Hippocampal formation (tissue), 2 donors: ENCODE data around the gene NFKB2.
A peak's percentile ranks its signal among the peaks of the same experiment; 100 is the strongest.

Experiments used
- DNase-seq, 2 donors: peaks; one replicate each; lab custom pipeline; 2025; lab: John Stamatoyannopoulos, UW

Gene NFKB2

DNA sequence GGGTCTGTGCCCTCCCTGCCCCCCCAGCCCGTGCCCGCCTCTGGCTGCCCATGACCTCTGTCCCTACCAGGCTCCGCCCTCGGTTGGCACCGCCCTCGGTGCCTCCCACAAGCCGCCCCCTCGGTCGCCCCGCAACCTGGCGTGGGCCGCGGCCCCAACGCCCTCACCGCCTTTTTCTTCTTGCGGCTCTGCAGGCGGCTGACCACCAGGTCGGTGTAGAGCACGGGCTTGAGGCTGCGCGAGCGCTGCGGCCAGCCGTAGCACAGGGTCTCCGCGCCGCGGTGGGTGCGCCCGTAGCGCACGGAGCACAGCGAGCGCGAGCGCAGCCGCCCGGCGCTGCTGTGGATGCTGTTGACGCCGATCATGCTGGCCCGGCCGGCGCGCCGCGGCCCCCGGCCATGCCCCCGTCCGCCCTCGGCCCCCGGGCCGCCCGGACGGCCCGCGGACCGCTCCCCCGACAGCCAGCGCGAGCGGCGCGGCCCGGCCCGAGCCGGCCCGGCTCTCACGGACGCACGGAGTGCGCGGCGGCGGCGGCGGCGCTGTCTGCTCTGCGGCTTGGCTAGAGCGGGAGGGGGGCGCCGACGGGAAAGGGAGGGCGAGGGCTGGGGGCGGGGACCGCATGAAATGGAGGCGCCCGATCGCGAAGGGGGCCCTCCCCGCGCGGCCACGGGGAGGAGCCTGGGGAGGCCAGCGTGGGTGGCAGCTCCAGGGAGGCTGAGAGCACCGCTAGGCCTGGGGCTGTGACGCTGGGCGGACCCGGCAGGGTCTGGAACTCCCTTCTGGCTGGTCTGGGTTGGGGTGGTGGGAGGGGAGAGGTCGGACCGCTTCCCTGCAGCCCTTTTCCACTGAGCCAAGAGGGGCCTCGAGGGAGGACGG lies 13.5 kb downstream of the NFKB2 start:
- DNase-seq = peak in 1 of 2 donors; percentile 24

DNA sequence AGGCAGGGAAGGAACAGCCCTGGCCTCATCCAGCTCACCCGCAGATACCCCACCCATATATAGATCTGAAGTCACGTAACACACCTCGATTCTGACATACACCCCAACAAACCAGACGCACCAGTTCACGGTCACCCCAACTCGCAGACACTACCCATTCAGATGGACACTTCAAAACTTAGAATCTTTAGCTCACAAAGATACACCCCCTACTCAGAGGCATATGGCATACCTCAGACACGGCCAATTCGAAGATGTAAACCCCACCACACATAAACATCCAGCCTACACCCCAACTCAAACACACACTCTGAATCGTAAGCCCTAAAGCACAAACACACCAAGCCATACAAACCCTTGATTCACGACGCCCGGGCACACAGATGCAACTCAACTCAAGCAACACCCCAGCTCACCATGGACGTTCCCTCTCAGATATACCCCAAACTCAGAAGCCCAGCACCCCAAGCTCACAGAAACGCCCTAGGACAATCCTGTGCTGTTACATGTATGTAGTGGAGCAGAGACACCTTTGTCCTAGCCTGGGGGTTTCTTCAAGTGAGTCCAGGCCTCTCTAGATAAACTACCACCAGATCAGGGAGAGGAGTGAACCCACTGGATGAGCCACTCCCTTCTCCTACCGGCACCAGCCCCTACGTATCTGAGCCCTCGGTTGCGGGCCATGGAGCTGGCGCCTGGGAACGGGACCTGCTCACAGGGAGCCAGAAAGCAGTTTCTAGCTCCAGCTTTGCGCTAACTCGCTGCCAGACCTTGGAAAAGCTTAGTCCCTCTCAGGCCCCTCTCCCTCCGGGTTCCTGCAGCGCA lies 14.3 kb downstream of the NFKB2 start:
- DNase-seq = no peak

GRCh38 chr10:102410429-102411073 lies 15.0 kb downstream of the NFKB2 start:
- DNase-seq = peak in 1 of 2 donors; percentile 35

- DNase-seq = no peak
Observed at GRCh38 chr10:102411341-102412255, 16.1 kb downstream of the NFKB2 start.

GRCh38 chr10:102412293-102412692 lies 16.8 kb downstream of the NFKB2 start:
- no peak for DNase-seq

GRCh38 chr10:102413053-102413705 lies 17.7 kb downstream of the NFKB2 start:
- DNase-seq = no peak

GRCh38 chr10:102413806-102414561 lies 18.5 kb downstream of the NFKB2 start:
- DNase-seq = no peak

GRCh38 chr10:102414749-102415148 lies 19.2 kb downstream of the NFKB2 start:
- no peak for DNase-seq

GRCh38 chr10:102416283-102416682 lies 20.8 kb downstream of the NFKB2 start:
- no peak for DNase-seq

GRCh38 chr10:102416695-102417094 lies 21.2 kb downstream of the NFKB2 start:
- DNase-seq = no peak

DNA sequence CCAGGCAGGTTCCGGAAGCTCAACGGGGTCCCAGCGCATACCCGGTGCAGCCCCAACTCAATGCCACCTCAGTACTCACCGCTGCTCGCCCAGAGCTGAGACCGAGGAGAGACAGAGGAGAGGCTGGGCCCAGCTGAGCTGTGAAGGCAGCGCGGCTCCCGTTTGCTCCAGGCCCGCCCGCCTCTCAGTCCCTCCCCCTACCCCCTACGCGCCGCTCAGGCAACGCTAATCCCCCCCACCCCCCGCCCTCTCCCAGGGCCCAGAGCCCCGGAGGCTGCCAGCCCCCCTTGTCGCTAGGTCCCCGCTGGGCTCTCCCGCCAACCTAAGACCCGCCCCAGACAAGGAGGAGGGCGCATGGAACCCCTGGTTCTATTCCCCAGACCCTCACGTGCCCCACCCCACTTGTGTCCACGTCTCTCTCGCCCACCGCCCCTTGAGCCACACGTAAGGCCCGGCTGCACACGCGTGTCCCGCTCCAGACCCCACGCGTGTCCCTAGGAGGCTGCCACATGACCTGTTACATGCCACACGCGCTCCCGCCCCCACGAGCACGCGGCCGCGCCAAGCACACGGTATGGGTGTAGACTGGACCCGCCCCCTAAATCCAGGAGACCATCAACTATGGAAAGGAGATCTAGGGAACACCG lies 23.2 kb downstream of the NFKB2 start, which contains the start of gene PSD:
Gene PSD (minus strand): TSS at position 164 of the 647 bp plus-strand sequence. CDS start 1,747 bp downstream, outside the sequence.
- no peak for DNase-seq

DNA sequence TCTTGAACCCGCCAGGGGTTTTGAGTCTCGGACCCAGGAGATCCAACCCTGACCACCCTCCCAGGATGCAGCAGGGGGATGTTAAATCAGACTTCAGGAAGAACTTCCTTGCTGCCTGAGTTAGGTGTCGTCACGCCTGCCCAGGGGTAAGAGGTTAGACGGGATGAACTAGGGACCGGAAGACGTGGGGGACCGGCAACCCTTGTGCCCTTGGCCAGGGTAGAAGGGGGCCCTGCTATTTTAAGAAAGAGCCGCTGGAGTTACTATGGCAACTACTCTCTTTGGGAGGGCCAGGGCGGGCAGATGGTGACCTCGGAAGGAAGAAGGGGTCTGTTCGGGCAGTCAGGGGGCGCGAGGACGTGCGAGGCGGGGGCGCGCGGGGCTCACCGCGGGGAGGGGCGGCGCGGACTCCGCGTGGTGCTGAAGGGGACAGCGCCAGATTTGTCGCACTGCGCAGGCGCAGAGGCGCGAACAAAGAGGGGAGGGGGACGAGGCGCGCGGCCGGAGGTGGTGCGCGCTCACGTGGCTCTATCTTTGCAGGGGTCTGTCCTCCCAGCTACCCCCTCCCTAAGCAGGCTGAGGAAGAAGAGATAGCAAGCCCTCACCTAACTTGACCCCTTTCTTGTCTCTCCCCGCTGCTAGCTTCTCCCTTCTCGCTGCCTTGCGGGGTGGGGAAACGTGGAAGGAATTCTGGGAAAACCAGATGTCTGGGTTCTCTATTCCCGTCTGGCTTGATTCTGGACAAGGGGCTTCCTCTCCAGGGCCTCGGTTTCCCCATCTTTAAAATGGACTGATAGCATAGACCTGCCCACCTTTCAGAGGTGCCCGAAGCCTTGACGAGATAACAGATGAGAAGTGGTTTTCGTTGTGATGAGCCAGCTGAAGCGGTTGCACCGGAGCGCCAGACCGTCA lies 24.0 kb downstream of the NFKB2 start:
- peak in 1 of 2 donors; percentile 52 for DNase-seq

DNA sequence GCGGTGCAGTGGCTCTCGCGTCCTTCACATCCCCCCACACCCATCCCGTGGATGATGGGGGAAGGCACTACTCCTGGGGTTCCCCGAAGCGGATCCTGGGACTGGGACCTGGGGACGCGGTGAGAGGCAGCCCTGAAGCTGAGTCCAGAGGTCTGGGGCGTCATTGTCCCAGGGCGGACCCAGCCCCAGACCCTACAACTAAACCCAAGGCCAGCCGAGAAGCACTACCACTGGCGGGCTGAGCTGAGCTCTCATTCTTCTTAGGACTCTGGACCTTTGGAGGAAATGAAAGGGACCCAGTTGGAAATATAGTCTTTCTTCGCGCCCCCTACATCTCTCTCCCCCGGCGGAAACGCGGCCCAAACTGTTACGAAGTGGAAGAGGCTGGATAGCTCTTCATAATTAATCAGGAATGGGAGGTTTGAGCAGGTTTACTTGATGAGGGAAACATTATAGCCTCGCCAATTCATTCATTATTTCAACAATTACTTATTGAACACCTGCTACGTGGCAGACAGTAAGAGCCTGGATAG lies 24.7 kb downstream of the NFKB2 start:
- no peak for DNase-seq

GRCh38 chr10:102420714-102421506 lies 25.4 kb downstream of the NFKB2 start, which contains the start of gene FBXL15:
Gene FBXL15, plus strand, starts transcription at chr10:102420836. Its CDS starts 294 bp downstream, at chr10:102421130.
- DNase-seq = peak; percentile 92 to 96

DNA sequence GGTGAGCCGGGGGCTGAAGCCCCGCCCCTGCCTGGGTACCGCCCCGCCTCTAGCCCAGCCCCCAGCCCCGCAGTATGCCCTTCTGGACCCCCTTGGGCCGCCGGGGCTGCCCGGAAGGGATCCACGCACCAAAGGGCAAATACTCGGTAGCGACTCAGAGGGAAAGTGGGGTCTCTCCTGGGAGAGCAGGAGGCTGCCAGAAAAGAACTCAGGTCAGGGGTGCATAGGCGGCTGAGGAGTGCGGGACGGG lies 25.9 kb downstream of the NFKB2 start:
- DNase-seq = no peak

DNA sequence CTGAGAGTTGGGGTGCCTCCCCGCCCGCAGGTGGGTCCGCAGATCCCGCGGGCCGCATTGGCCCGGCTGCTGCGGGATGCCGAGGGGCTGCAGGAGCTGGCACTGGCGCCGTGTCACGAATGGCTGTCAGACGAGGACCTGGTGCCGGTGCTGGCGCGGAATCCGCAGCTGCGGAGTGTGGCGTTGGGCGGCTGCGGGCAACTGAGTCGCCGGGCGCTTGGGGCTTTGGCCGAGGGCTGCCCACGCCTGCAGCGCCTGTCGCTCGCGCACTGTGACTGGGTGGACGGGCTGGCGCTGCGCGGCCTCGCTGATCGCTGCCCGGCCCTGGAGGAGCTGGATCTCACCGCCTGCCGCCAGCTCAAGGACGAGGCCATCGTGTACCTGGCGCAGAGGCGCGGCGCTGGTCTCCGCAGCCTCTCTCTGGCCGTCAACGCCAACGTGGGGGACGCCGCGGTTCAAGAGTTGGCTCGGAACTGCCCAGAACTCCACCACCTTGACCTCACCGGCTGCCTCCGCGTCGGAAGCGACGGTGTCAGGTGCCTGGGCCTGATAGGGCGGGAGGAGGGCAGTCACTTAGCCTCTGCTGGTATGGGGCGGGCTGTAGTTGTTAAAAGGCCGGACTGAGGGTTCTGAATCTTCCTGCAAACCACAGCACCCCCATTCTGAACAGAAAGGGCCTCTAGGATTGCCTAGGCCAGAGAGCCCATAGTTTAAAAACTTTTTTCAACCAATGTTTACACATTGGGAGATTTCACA lies 26.4 kb downstream of the NFKB2 start:
- DNase-seq = no peak
